Keratinocyte (primary cell): ENCODE data around the gene SDK1.

Source experiments
- CTCF ChIP-seq, 3 experiments: IDR thresholded peaks in 1 of 3; conservative IDR thresholded peaks in 1 of 3; optimal IDR thresholded peaks in 1 of 3; 2 replicates in 2 of 3; 3 replicates in 1 of 3; pipeline versions ENCODE3 to v1.5.1; 2011; ENCODE audit warnings: low read length in 3 of 3, mild to moderate bottlenecking in 3 of 3, moderate library complexity in 2 of 3, control low read depth in 1 of 3, inconsistent platforms in 1 of 3; ENCODE audit not compliant: insufficient read depth in 2 of 3; ENCODE audit errors: extremely low read depth in 1 of 3
- EZH2 ChIP-seq: IDR thresholded peaks from one replicate; pipeline ENCODE4 v1.6.1; 2012; ENCODE audit warnings: inconsistent platforms, mild to moderate bottlenecking, low read length, moderate library complexity

- TF ChIP-seq CTCF (optimal IDR thresholded peaks at IDR 0.05 in 1 of 3, IDR thresholded peaks at IDR 0.05 in 1 of 3, conservative IDR thresholded peaks at IDR 0.05 in 1 of 3; ENCODE audit: extremely low read depth in 1 of 3, insufficient read depth in 2 of 3, low read length in 3 of 3) (no peak), EZH2 (no peak)
Observed at GRCh38 chr7:3321745-3322144, 20.7 kb downstream of the SDK1 start.
